Right renal cortex interstitium (tissue), 3 donors: Measurements from ENCODE around the gene GID8. TPM values are rescaled to one million over a fixed set of nuclear protein-coding genes. Genes with fewer than 3 reads are reported as not detected.

Experiments
- DNase-seq, 3 donors: peaks; one replicate each; pipeline ENCODE4 v3.0.0-alpha.2; 2013; ENCODE audit warnings: low read depth in 3 of 3, low spot score in 2 of 3
- polyA plus RNA-seq, 3 donors: library from polyadenylated mRNA; unstranded; fragments of 120-200 nt; gene quantifications; one replicate each; pipeline ENCODE4 v1.2.1, GENCODE V29; 2013; ENCODE audit not compliant: insufficient read length in 3 of 3

GID8 gene
- polyA plus RNA-seq, 3 donors: 48.9 to 54.1 (median 52.0) TPM

DNA sequence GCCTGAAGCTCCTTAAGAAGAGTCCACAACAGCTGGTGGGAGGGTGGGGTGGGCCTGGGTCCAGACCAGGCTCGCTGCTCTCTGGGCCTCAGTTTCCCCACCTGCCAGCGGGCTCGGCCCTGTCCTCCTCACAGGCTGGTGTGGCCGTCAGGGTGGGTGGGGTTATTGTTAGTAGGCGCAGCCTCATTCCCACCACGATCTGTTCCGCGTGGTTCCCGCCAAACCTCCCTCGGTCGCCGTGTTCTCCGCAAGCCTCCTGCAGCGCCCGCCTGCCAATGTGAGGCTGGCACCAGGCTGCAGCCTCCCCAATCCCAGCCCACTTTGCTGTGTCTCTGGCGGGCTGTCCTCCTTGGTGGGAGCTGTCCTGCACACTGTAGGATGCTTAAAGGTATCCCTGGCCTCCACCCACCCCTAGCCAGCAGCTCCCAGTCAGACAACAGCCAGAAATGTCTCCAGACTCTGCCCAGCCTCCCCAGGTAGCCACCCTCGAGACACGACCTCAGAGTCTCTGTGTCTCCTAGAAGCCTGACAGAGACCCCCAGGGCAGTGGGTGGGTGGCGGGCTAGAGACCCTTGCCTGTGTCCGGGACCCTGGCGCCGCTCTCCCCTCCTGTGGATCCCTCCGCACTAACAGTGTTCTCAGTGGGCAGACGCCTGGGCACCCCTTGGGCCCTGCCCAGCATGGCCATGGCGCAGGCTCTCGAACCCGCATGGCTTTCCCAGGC lies 29.8 kb downstream of the GID8 start:
- no peak for DNase-seq

DNA sequence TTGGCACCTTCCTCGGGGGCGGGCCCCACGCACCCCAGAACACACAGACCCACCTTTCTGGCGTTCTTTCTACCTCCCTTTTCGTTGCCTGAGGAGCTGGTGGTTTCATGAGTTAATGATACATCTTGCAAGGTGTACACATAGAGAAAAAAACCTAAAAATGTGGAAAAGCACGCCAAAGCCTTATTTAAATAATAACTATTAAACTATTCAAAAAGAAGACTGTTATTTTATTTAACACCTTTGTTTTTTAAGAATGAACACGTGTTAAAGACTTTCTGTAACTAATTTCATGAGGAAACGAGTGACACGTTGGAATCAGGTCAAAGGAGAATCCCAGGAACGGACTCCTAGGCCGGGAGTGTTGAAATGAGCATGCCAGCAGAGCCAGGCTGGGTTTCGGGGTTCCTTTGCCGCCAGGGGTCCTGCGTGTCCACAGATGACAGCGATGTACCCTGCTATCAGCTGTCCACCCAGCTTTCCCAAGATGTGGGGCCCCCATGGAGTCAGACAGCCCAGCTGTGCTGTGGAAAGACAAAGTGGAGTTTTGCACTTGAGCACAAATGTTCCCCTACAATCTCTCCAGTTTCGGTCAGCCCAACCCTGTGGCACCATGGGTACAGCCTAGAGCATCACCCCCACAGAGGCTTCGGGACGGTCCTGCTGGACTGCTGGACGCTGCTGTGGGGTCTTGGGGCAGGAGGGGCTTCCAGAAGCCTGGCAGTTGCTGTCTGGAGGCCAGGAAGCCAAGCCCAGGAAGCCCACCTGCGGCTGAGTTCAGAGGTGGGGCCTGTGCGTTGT lies 30.6 kb downstream of the GID8 start:
- DNase-seq: no peak

DNA sequence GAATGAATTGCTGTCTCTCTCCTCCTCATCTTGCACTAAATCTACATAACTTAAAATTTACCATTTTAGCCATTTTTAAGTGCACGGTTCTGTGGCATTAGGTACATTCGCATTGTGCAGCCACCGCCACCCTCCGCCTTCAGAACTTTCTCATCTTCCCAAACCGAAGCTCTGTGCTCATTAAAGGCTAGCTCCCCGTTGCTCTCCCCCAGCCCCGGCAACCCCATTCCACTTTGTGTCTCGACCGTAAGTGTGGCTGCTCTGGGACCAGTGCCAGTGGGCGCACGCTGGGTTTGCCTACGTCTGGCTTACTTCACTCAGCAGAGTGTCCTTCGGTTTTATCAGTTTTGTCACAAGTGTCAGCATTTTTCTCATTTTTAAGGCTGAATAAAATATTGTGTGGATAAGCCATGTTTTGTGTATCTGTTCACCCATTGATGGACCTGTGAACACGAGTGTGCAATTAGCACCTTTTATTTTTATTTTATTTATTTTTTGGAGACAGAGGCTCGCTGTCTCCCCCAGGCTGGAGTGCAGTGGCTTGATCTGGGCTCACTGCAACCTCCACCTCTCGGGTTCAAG lies 31.3 kb downstream of the GID8 start:
- no peak for DNase-seq

DNA sequence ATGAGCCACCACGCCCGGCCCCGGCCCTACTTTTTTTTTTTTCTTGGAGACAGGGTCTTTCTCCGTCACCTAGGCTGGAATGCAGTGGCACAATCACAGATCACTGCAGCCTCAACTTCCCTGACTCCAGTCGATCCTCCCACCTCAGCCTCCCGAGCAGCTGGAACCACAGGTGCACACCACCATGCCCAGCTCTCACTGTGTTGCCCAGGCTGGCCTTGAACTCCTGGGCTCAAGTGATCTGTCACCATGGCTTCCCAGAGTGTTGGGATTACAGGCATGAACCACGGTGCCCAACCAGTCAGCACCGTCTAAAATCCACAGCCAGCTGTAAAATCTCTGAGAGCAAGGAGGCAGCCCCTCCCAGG lies 32.0 kb downstream of the GID8 start:
- DNase-seq: no peak

DNA sequence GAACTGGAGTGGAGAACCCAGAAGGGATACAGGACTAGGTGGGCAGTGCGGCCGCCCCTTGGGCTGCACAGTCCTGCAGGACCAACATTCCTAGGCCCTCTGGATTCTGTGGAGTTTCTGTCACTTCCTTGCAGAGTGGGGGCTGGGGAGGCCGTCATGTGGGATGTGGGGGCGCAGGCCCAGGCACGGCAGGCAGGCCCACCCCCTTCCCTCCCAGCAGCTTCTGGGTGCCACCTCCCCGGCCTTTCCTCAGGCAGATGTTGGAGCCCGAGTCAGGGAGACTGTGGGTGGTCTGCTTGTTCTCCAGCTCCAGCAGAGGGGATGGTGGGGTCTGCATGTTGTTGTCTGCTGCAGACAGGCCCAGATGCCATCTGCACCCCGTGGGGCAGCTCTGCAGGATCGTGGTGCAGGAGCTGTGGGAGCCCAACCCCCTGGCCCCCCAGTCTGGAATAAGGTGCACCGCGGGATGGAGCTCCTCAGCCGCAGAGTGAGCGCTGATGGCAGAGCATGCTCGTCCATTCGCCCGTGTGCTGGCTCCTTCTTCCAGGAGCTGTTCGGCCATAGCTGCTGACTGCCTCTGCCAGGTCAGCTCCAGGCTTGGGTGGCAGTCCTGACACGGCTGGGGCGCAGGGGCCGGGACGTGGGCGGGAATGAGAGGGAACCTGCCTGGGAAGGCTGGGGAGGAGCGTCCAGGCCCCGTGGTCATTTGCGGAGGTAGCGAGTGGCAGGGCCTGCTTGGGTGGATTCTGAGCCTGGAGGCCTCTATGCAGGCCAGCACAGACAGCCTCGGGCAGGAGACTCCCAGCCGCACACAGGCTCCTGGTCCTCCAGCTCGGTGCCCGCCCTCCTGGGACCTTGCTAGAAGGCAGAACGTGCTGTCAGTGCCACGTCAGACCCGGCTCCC lies 32.6 kb downstream of the GID8 start:
- DNase-seq: no peak

DNA sequence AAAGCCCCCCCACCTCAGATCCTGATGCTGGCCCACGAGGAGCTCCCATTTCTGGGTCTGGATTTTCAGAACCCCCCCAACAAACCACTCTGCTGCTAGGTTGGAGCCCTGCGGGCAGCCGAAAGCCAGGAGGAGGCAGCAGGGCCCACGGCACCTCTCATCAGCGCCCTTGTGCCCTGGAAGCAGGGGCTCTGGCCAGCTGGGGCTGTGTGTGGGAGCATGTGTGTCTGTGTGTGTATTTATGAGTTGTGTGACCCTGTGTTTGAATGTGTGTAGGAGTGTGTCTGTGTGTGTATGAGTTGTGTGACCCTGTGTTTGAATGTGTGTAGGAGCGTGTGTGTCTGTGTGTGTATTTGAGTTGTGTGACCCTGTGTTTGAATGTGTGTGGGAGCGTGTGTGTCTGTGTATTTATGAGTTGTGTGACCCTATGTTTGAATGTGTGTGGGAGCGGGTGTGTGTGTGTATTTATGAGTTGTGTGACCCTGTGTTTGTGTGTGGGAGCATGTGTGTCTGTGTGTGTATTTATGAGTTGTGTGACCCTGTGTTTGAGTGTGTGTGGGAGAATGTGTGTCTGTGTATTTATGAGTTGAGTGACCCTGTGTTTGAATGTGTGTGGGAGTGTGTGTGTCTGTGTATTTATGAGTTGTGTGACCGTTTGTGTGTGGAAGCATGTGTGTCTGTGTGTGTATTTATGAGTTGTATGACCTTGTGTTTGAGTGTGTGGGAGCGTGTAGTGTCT lies 33.4 kb downstream of the GID8 start:
- DNase-seq: no peak

DNA sequence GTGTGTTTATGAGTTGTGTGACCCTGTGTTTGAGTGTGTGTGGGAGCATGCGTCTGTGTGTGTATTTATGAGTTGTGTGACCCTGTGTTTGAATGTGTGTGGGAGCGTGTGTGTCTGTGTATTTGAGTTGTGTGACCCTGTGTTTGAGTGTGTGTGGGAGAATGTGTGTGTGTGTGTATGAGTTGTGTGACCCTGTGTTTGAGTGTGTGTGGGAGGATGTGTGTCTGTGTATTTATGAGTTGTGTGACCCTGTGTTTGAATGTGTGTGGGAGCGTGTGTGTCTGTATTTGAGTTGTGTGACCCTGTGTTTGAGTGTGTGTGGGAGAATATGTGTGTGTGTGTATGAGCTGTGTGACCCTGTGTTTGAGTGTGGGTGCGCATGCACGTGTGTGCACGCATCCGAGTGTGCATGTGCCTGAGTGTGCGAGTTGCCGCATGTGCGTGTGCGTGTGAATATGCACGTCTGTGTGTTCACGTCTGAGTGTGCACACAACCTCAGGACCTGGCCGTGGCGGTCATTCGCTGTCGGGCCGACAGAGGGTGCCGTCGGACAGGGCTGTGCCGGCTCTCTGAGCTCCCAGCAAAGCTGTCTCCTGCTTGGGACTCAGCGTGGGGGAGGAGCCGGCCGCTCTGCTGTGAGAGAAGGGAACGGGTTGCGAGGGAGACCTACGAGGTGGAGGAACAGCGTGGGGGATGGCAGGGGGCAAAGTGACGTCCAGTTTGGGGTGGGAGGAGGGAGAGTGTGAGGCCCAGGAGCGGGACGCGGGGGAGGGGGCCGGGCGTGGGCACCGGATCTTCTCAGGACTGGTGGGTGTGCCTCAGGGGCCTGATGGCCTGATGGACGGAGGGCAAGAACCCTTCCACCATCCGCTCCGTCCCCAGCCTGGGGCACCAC lies 34.2 kb downstream of the GID8 start:
- DNase-seq: peak; percentile 61 to 69 (median 68)

DNA sequence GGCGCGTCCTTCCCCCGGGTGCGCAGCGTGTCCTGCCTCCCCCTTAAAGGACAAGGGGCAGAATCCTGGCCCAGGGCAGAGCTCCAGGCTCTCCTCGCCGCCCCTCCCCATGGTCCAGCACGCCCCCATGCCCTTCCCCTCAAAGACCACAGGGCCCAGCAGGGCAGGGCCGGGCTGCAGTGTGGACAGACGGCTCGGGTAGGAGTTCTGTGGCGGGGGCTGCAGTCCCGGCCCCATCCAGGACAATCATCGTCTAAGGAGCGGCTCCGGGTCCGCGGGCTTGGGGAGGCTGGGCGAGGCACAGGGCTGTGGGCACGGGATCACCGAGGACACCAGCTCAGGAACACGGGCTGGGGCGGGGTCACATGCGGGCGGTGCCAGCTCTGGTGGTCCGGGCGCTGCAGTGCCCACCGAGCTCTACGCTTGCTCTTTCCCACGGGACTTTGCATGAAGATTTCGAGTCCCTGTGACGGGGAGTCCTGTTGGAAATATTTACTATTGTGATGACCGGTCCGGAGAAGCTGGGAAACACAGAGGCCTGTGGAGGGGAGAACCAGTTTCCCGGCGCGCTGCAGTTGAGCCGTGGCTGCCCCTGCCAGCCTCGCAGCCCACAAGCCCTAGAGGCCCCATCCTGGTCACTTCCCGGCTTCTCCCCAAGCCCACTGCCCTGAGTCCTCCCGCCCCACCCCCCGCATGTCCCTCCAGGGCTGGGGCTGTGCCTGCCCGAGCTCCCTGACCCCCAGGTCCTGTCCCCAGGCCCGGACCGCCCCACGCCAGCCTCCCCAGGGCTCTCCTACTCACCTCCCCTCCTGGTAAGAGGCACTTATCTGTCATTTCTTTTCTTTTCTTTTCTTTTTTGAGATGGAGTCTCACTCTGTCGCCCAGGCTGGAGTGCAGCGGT lies 35.1 kb downstream of the GID8 start:
- no peak for DNase-seq

DNA sequence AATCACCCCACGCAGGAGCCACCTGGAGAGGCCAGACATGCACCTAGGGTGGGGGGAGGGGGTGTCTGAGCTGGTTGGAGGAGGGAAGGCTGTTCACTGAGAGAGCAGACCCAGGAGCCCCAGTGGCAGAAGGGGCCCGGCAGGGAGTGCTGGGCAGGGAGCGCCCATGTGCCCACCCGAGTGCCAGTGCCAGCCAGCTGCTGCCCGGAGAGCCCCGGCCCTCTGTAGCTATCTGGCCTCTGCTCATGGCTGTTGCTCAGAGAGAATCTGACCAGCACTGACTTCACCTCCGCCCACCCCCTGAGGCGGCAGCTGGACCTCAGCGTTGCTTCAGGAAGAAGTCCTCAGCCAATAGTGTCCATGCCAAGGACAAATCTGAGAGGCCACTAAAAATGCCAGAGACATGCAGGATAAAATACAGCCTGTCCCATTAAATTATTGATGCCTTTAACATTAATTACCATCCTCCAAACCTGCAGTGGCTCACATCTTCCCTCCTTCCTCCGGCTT lies 37.4 kb downstream of the GID8 start:
- no peak for DNase-seq

DNA sequence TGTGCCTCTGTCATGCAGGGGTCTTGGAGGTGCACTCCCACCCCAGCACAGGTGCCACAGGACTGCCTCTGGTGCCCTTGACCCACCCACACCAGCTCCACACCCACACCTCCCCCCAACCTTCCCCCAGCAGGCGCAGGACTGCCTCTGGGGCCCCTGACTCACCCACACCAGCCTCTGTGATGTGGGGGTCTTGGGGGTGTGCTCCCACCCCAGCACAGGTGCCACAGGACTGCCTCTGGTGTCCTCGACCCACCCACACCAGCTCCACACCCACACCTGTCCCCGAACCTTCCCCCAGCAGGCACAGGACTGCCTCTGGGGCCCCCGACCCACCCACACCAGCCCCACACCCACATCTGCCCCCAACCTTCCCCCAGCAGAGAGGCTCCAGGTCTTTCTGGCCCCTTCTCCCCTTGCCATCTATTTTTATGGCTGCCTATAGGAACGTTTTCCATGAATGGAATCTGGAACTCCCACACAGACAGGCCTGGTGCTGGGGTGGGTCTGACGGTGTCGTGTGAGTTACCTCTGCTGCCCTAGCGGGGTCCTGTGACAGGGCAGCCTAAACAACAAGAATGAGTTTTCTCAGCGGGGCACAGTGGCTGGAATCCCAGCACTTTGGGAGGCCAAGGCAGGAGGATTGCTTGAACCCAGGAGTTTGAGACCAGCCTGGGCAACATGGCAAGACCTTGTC lies 38.0 kb downstream of the GID8 start:
- no peak for DNase-seq

DNA sequence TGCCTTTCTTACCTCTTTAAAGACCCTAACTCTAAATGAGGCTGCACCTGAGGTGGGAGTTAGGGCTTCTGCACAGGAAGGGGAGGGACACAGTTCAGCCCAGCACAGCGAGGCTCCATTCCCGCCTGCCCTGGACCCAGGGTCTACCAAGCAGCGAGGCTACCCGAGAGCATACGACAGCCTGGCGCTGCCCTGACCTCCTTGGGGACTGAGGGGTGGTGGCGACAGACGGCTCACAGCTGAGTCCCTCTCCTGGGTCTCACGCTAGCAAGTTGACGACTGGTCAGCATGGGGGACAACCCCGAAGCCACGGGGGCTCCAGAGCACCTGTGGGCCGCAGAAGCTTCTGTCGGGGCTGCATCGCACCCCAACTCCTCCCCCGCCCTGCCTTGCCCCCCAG lies 38.9 kb downstream of the GID8 start:
- no peak for DNase-seq

DNA sequence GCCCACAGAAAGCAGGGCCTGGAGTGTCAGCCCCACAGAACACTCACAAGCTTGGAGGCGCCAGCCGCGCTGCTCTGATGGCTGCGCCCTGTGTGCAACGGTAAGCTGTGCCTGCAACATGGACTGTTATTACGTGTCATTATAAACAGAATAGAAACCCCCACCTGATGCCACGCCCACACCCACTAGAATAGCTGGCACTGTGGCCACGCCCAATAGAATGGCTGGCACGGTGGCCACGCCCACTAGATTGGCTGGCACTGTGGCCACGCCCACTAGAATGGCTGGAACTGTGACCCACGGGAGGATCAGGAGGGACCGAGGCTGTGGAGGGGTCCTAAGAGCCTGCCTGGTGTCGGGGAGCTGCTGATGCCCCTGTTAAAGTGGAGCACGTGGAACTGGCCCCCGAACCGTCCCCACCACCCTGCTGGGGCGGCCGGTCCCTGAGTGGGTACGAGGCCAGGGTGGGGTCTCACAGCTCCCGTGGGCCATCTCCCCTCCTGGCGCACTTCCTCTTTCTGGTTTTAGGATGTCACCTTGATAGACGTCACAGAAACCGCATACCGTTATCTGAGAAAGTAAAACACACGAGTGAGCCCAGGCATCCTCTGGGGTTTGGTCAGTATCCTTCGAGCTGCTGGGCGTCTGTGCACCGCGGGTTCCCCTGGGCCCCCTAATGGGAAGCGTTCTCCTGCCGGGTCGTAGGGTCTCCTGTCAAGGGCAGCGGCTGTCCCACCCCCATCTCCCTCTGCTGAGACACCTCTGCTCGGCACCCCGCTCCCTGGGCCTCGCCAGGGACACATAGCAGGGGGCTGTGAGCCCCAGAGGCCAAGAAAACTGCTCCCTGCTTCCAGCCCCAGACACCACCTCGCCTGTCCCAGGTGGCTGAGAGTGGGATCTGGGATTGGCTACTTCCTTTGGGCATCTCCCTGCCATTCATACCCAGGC lies 39.9 kb downstream of the GID8 start:
- no peak for DNase-seq

DNA sequence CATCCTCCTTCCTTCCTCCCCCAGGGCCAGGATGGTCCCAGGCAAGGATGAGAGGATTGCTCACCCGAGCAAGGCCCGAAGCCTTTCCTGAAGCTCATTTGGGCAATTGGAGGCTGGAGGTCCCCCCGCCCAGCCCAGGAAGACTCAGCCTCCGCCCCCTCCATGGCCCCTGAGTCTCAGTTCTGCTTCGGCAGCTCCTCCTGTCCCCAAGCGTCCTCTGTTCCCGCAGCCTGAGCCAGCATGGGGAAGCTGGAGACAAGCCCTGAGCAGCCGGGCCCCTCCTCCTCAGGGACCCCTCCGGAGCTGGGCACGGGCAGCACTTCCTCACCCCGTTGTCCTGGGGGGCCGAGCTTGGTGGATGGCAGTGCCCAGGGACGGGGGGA lies 40.6 kb downstream of the GID8 start:
- no peak for DNase-seq

DNA sequence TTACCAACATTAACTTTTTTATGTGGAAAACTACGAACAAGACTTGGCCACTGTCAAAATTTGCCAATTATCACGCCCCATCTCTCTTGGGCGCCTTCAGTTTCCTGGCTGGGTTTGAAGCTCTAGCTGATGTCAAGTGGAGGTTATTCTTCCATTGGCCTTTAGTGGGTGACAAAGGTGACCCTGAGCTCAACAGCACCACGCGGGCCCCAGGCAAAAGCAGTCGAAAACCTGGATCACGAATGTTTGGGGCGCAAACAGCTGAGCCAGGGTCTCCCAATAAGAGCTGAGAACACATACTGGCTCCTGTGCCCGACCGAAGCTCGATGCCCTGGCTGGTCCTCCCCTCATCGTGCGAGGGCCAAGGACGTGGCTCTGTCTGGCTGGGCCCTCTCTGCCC lies 41.4 kb downstream of the GID8 start:
- no peak for DNase-seq

DNA sequence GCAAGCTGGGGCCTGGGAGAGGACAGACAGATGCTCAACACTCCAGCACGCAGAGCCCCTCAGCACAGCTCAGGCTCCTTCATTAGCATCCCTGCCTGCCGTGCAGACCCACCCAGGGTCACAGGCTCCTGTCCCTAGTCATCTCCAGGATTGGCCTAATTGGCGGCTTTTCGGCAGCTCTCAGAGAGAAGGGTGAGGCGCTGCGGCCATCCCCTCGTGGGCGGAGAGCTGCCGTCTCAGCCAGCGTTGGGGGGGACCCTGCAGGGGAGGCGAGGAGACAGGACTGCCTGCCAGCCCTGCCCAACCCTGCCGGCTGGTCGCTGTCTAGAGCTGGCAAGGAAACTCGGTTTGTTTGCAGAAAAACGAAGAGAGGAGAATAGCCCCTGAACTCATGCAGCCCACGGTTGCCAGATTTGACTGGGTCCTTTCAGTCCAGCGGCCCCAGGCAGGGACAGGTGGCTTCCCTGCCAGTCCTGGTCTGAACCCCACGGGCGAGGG lies 42.0 kb downstream of the GID8 start:
- no peak for DNase-seq

DNA sequence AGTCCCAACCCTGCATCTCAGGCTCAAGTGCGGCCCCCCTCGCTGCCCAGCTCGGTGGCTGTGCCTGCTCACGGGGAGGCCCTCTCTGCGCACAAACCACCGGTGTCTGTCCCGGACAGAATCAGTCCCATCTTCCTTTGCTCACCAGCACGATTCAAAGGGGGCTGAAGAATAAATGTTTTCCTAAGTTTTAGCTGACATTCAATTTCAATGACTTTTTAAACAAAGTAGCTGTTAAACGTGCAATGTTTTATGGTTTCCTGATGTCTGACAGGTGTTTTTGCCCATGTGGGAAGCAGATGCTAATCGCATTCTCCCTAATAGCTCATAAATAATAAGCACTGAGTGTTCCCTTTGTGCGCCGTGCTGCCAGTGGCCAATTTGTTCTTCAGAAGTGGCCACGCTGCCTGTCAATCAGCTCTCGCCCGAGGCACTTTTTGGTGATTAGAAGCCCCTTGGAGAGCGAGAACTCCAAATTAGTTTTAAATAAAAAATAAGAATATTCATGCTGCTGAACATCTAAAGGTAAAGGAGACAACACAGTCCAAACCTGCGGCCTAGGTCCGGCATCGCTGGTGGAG lies 42.5 kb downstream of the GID8 start:
- DNase-seq: no peak
